Thoracic aorta (tissue), 2 donors: ENCODE data around the gene NT5C1A. TPM values are rescaled to one million over a fixed set of nuclear protein-coding genes. Genes with fewer than 3 reads are reported as not detected.

Experiments
- ATAC-seq: fragments of 150-250 bp; one replicate; pipeline ENCODE4 v1.8.0; 2017; ENCODE audit warnings: low read depth; ENCODE audit not compliant: insufficient number of reproducible peaks, low FRiP score
- DNase-seq: peaks from one replicate; pipeline ENCODE4 v3.0.0-alpha.2; 2020; ENCODE audit warnings: low spot score
- H3K27ac ChIP-seq, 2 donors: fragments of 200-600 bp; sonication (generic); 1 replicate in 1 of 2; 2 replicates in 1 of 2; pipeline ENCODE4 v1.5.1; 2016; ENCODE audit warnings: mild to moderate bottlenecking in 2 of 2, moderate library complexity in 2 of 2
- H3K27me3 ChIP-seq: fragments of 200-600 bp; sonication (generic); replicated peaks from 2 replicates; pipeline ENCODE4 v1.6.0; 2016; ENCODE audit warnings: mild to moderate bottlenecking; ENCODE audit not compliant: insufficient read depth
- H3K36me3 ChIP-seq: fragments of 200-600 bp; sonication (generic); one replicate; pipeline ENCODE4 v1.5.1; 2016
- H3K4me1 ChIP-seq, 2 donors: fragments of 200-600 bp; sonication (generic); 1 replicate in 1 of 2; 2 replicates in 1 of 2; pipeline versions ENCODE4 v1.5.1 to v1.6.0; 2016; ENCODE audit warnings: low read depth in 2 of 2, mild to moderate bottlenecking in 1 of 2; ENCODE audit not compliant: control insufficient read depth in 1 of 2
- H3K4me3 ChIP-seq: fragments of 200-600 bp; sonication (generic); 2 replicates; pipeline ENCODE4 v1.5.1; 2016; ENCODE audit warnings: mild to moderate bottlenecking
- H3K9me3 ChIP-seq: fragments of 200-600 bp; sonication (generic); 2 replicates; pipeline ENCODE4 v1.5.1; 2016
- CTCF ChIP-seq: fragments of 200-600 bp; sonication (generic); IDR thresholded peaks from one replicate; pipeline ENCODE4 v1.5.1; 2019; ENCODE audit warnings: antibody characterized with exemption
- total RNA-seq, 2 donors: library from RNA; depleted of rRNA; stranded (reverse); fragments of >200 nt; gene quantifications; one replicate each; pipeline versions ENCODE4 v1.1.0 to v1.2.3, GENCODE V29; 2016

The NT5C1A gene
- total RNA-seq, 2 donors from 2014 or later: 2.8 TPM; not detected in 1

GRCh38 chr1:39649636-39650185 lies 22.2 kb downstream of the NT5C1A start:
- Histone ChIP-seq H3K27ac (no peak overlapping the region), H3K27me3 (no peaks in the 10 kb centered on the region), H3K9me3 (no peaks in the 10 kb centered on the region), H3K36me3 (no peaks in the 10 kb centered on the region), H3K4me1 (peaks cover 0 to 54% of the 10 kb centered on the region in 2 donors), H3K4me3 (no peak overlapping the region)
- no peak for TF ChIP-seq CTCF
- no peak for ATAC-seq
- DNase-seq: no peak

- ATAC-seq (no peak), DNase-seq (no peak)
- H3K9me3 ChIP-seq: no peaks in the 10 kb centered on the region
- H3K27ac ChIP-seq: no peak overlapping the region
- H3K4me3 ChIP-seq: no peak overlapping the region
- no peaks in the 10 kb centered on the region for H3K36me3 ChIP-seq
- H3K4me1 ChIP-seq: peaks cover 0 to 52% of the 10 kb centered on the region in 2 donors
- no peak for TF ChIP-seq CTCF
- H3K27me3 ChIP-seq: no peaks in the 10 kb centered on the region
Measured at GRCh38 chr1:39648496-39648895, 23.4 kb downstream of the NT5C1A start.

- Histone ChIP-seq H3K9me3 (no peaks in the 10 kb centered on the region), H3K36me3 (no peaks in the 10 kb centered on the region), H3K4me3 (no peak overlapping the region), H3K4me1 (peaks cover 8 to 52% of the 10 kb centered on the region in 2 donors), H3K27me3 (no peaks in the 10 kb centered on the region), H3K27ac (peak overlapping the region; percentile 76 to 81)
- ATAC-seq (no peak), DNase-seq (no peak)
- no peak for TF ChIP-seq CTCF
Measured at GRCh38 chr1:39647247-39647646, 24.7 kb downstream of the NT5C1A start.

- Histone ChIP-seq H3K27ac (peak overlapping the region; percentile 76 to 81), H3K9me3 (no peaks in the 10 kb centered on the region), H3K36me3 (no peaks in the 10 kb centered on the region), H3K27me3 (no peaks in the 10 kb centered on the region), H3K4me3 (no peak overlapping the region), H3K4me1 (peaks cover 10 to 54% of the 10 kb centered on the region in 2 donors)
- ATAC-seq (no peak), DNase-seq (no peak)
- TF ChIP-seq CTCF: no peak
Measured at GRCh38 chr1:39646232-39647081, 25.4 kb downstream of the NT5C1A start.

GRCh38 chr1:39645411-39646043 lies 26.4 kb downstream of the NT5C1A start:
- peaks cover 10 to 59% of the 10 kb centered on the region in 2 donors for H3K4me1 ChIP-seq
- DNase-seq: no peak
- H3K27ac ChIP-seq: peak overlapping the region; percentile 76 to 81
- TF ChIP-seq CTCF: no peak
- H3K4me3 ChIP-seq: no peak overlapping the region
- no peak for ATAC-seq
- H3K9me3 ChIP-seq: no peaks in the 10 kb centered on the region
- H3K27me3 ChIP-seq: no peaks in the 10 kb centered on the region
- no peaks in the 10 kb centered on the region for H3K36me3 ChIP-seq
